ENCODE data around the gene PSMF1. TPM values are rescaled to one million over a fixed set of nuclear protein-coding genes. Genes with fewer than 3 reads are reported as not detected.

Gene PSMF1
- total and polyA plus RNA-seq, 9 of the 15 experiments (the other 6 are each of a cell fraction or from before 2014, with no cell fraction given), result 8.5 to 192 (median 33.2) TPM

DNA sequence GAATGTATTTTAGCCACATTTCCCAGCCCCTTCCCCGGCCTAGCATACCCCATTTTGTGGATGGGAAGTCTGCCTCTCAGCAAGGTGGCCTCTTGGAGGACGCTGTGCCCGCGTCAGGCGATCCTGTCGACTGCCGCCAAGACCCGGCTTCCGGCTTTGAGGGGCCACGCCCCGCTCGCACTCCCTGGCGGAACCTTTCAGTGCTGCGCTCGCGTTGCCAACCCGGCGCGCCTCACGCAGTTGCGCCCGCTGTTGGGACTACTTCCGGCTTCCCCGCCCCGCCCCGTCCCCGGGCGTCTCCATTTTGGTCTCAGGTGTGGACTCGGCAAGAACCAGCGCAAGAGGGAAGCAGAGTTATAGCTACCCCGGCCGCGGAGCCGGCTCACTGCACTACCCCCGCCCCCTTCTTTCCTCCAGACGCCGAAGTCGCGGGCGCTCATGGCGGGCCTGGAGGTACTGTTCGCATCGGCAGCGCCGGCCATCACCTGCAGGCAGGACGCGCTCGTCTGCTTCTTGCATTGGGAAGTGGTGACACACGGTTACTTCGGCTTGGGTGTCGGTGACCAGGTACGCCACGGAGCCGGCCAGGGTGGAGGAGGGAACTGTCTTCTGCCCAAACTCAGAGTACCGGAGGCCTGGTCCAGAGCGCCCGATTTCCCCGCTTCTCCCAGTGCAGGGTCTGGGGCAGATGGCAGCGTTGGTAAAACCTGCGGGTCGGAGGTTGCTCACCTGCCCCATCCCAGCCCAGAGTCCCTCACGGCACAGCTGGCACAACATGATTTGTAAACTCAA lies at the start of gene PSMF1 (continued):
- TF ChIP-seq FOXA3 (CRISPR knock-in tag; conservative IDR thresholded peaks at IDR 0.05 in 1 of 2, IDR thresholded peaks at IDR 0.05 in 1 of 2), result no peak
- TF ChIP-seq, protein P1, sequence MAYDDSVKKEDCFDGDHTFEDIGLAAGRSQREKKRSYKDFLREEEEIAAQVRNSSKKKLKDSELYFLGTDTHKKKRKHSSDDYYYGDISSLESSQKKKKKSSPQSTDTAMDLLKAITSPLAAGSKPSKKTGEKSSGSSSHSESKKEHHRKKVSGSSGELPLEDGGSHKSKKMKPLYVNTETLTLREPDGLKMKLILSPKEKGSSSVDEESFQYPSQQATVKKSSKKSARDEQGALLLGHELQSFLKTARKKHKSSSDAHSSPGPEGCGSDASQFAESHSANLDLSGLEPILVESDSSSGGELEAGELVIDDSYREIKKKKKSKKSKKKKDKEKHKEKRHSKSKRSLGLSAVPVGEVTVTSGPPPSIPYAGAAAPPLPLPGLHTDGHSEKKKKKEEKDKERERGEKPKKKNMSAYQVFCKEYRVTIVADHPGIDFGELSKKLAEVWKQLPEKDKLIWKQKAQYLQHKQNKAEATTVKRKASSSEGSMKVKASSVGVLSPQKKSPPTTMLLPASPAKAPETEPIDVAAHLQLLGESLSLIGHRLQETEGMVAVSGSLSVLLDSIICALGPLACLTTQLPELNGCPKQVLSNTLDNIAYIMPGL (CRISPR knock-in tag; IDR thresholded peaks at IDR 0.05), result no peak; the same call in 1 of the 2 replicates
- no peak for TF ChIP-seq ZNF76 (CRISPR knock-in tag; IDR thresholded peaks at IDR 0.05; ENCODE audit: borderline replicate concordance)
- TF ChIP-seq, protein P2, sequence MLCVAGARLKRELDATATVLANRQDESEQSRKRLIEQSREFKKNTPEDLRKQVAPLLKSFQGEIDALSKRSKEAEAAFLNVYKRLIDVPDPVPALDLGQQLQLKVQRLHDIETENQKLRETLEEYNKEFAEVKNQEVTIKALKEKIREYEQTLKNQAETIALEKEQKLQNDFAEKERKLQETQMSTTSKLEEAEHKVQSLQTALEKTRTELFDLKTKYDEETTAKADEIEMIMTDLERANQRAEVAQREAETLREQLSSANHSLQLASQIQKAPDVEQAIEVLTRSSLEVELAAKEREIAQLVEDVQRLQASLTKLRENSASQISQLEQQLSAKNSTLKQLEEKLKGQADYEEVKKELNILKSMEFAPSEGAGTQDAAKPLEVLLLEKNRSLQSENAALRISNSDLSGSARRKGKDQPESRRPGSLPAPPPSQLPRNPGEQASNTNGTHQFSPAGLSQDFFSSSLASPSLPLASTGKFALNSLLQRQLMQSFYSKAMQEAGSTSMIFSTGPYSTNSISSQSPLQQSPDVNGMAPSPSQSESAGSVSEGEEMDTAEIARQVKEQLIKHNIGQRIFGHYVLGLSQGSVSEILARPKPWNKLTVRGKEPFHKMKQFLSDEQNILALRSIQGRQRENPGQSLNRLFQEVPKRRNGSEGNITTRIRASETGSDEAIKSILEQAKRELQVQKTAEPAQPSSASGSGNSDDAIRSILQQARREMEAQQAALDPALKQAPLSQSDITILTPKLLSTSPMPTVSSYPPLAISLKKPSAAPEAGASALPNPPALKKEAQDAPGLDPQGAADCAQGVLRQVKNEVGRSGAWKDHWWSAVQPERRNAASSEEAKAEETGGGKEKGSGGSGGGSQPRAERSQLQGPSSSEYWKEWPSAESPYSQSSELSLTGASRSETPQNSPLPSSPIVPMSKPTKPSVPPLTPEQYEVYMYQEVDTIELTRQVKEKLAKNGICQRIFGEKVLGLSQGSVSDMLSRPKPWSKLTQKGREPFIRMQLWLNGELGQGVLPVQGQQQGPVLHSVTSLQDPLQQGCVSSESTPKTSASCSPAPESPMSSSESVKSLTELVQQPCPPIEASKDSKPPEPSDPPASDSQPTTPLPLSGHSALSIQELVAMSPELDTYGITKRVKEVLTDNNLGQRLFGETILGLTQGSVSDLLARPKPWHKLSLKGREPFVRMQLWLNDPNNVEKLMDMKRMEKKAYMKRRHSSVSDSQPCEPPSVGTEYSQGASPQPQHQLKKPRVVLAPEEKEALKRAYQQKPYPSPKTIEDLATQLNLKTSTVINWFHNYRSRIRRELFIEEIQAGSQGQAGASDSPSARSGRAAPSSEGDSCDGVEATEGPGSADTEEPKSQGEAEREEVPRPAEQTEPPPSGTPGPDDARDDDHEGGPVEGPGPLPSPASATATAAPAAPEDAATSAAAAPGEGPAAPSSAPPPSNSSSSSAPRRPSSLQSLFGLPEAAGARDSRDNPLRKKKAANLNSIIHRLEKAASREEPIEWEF (CRISPR knock-in tag; IDR thresholded peaks at IDR 0.05), result no peak
- no peak for TF ChIP-seq ZNF133 (CRISPR knock-in tag; IDR thresholded peaks at IDR 0.05)
- TF ChIP-seq CCAR2 (IDR thresholded peaks at IDR 0.05; ENCODE audit: low read depth, low read length), result no peak
- TF ChIP-seq SAFB (IDR thresholded peaks at IDR 0.05; ENCODE audit: borderline replicate concordance, low read depth, low read length), result no peak
- no peak for TF ChIP-seq KDM2B (CRISPR knock-in tag; IDR thresholded peaks at IDR 0.05)
- TF ChIP-seq, protein P3, sequence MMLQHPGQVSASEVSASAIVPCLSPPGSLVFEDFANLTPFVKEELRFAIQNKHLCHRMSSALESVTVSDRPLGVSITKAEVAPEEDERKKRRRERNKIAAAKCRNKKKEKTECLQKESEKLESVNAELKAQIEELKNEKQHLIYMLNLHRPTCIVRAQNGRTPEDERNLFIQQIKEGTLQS (IDR thresholded peaks at IDR 0.05), result no peak
- TF ChIP-seq, protein P3 (CRISPR knock-in tag; conservative IDR thresholded peaks at IDR 0.05), result 0 out of 2 replicates have a peak, but pooled peaks have one; percentile 26
- TF ChIP-seq SMC3 (conservative IDR thresholded peaks at IDR 0.05; ENCODE audit: insufficient read depth, low read depth, low read length), result 0 out of 2 replicates have a peak, but pooled peaks have one; percentile 10
- no peak for TF ChIP-seq ZNF445 (CRISPR knock-in tag; IDR thresholded peaks at IDR 0.05; ENCODE audit: low read depth)
- no peak for TF ChIP-seq ZKSCAN8 (CRISPR knock-in tag; IDR thresholded peaks at IDR 0.05)
- TF ChIP-seq ZNF384 (IDR thresholded peaks at IDR 0.05; ENCODE audit: low read depth, low read length), result no peak
- no peak for TF ChIP-seq ZNF77 (CRISPR knock-in tag; IDR thresholded peaks at IDR 0.05)
- TF ChIP-seq NR3C1 (CRISPR knock-in tag; IDR thresholded peaks at IDR 0.05), result 0 out of 2 replicates have a peak, but pooled peaks have one; percentile 48
- peak in 1 of 2 experiments; percentile 98; a peak in 2 of 4 replicates for TF ChIP-seq TRIM24 (IDR thresholded peaks at IDR 0.05)
- peak; percentile 71; the same call in 1 of the 2 replicates for TF ChIP-seq SMAD4 (CRISPR knock-in tag; conservative IDR thresholded peaks at IDR 0.05)
